ENCODE results near the gene ENPP6.

- TF ChIP-seq CTCF (IDR thresholded peaks at IDR 0.05; ENCODE audit: extremely low read depth in 1 of 2, insufficient read depth in 1 of 2, low read depth in 1 of 2, low read length in 2 of 2) (no peak), POLR2AphosphoS5 (IDR thresholded peaks at IDR 0.05; ENCODE audit: insufficient read depth, low read depth, low read length) (no peak), POLR2A (IDR thresholded peaks at IDR 0.05; ENCODE audit: low read depth, low read length) (no peak), EZH2 (IDR thresholded peaks at IDR 0.05; ENCODE audit: borderline replicate concordance, low read depth, low read length, severe bottlenecking) (no peak)
Measured at GRCh38 chr4:184099000-184099399, 118.7 kb downstream of the ENPP6 start.

All from endothelial cell of umbilical vein (primary cell).